Measurements from ENCODE around the gene KRTAP10-3.

KRTAP10-3 gene

DNA sequence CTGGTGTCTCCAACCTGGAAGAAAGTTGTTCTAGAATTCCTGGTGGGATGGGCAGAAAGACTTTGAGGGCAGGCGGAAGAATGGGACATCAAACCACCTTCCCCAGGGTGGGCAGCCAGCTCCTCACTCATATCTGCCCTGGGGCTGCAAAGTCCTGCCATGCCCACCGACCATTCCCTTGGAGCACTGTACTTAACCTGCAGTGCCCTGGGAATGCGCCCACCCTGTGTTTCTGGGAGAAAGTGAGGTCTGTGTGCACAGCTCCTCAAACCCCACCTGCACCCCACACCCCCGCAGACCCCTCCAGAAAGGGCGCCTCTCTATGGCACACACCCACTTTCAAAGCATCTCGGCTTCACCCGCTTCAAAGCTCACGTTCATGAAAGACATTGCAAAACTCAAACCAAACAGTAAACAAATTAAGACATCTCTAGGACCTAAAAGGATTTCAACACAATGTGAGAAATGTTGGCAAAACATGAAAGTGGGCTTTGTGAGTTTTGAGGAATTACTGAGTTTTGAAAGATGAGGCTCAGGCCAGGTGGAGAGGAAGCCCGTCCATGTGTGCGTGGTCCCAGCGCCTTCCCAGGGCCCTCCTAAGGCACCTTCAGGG, 43.7 kb downstream of the KRTAP10-3 start:
- DNase-seq: no peak

- DNase-seq: no peak
These were observed 44.4 kb downstream of the KRTAP10-3 start for GRCh38 chr21:44514218-44514520.

- DNase-seq: no peak
These were observed 45.0 kb downstream of the KRTAP10-3 start for GRCh38 chr21:44513389-44514217.

DNA sequence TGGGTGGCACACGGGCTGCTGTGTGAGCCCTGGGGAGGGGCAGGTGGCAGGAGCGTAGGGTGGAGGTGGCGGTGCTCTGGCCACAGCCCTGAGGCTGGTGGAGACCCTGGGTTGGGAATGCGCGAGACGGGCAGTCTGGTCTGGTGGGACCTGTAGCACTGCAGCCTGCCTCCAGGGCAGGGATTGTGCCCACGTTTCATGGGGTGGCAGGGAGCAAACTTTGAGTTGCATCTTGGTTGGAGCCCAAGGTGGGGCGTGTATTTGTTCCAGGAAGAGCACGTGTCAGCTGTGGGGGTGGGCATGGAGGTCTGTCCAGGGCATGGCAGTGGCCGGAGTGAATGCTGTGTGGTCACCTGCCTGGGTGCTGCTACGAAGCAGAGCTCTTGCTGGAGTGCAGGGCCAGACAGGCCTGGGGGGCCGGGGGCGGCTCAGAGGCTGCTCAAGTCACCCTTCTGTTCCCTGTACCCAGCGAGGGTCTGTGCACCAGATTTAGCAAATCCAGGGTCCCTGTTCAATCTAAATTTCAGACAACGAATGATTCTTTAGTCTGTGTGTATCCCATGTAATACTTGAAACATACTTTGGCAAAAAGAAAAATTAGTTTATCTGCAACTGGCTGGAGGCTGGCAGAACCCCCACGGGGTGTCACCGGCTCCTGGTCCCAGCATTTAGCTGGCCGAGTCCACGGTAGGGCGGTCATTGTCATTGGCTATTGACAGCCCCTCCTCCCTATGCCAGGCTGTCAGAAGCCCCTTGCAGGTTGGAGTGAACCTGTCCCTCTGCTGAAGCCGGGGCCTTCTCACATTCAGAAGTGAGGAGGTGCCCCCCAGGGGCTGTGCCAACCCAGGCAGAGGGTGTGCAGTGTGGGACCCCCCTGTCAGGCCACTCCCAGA, 45.9 kb downstream of the KRTAP10-3 start:
- DNase-seq: no peak

DNA sequence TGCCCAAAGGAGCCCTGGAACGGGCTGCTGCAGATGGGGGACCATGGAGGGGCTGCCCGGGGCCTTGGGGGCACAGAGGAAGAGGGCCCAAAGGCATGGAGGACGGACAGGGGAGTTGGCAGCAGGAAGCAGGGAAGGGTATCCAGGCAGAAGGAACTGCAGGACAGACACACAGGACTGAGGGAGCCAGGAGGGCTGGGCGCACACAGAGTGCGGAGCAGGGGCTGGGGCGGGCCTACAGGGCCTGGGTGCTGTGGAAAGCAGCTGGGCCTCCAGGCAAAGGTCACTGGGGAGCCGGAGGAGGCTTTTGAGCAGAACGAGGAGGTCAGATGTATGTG, 46.7 kb downstream of the KRTAP10-3 start:
- DNase-seq: no peak

DNA sequence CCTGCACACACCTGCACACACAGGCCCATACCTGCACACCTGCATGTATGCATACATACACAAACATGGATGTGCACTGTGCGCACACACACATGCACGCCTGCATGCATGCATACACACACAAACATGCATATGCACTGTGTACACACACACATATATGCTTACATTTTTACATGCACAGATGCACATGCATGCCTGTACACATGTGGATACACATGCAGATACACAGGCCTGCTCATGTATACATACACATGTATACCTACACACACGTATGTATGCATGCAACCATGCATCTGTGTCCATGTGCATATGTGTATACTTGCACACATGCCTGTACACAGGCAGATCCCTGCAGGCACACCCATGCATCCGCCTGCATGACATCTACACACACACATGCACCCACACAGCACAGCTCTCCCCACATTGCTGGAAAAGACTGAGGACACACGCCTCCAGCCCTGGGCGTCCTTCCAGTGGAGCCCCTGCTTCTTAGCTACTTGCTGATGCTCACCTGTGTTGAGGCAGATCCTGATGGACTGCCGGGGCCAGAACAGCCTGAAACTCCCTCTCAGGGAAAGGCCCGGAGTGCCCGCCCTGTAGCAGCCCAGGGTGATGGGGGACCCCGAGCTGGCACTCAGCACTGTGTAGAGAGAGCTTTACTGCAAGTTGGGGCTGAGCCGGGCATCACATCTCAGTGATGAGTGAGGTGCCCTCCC, 47.2 kb downstream of the KRTAP10-3 start:
- no peak for DNase-seq

- peak; percentile 72 for DNase-seq
These were observed 47.9 kb downstream of the KRTAP10-3 start for GRCh38 chr21:44510508-44511218.

DNA sequence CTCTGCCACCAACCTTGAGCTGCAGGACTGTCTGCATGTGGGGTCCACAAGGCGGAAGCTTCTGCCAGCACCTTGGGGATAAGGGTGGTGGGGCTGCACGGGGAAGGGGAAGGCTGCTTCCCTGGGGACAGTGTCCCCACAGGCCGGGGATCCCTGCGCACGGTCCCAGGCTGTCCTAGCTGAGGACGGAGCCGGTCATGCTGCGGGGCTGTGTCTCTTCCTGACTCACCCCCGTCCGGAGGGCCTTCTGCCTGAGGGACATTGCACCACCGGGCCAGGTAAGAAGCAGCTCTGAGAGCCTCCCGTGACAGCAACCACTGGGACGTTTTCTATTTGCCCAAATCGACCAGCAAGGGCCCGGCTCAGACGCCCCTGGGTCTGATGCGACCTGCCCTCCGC, 48.5 kb downstream of the KRTAP10-3 start:
- no peak for DNase-seq

DNA sequence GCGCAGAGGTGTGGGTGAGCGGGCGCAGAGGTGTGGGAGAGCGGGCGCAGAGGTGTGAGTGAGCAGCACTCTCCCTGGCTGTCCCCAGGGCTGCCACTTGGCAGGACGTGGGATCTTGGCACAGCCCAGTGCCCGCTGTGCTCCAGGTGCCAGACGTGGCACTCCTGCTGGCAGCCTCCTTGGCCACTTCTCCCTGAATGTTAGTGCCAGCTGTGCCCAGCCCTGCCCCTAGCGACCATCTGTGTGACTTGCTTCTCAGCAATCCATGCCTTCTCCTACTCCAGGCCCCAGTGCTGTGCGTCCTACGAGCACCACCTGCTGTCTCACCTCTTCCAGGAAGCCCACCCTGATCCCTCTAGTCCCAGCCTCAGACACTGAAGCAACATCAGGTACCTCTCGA, 49.1 kb downstream of the KRTAP10-3 start:
- no peak for DNase-seq

- no peak for DNase-seq
These were observed 49.7 kb downstream of the KRTAP10-3 start for GRCh38 chr21:44508711-44509445.

GRCh38 chr21:44508426-44508710, 50.2 kb downstream of the KRTAP10-3 start:
- no peak for DNase-seq
